Fibroblast of skin of right biceps (primary cell): Measurements from ENCODE around the gene SPATA31C1.
A peak's percentile ranks its signal among the peaks of the same experiment; 100 is the strongest.
"Not testable (repeated sequence)": the region's sequence is repeated elsewhere in the genome, so short reads cannot be mapped to it uniquely, and the experiment has no call there.

Experiments
- DNase-seq: peaks from one replicate; pipeline ENCODE4 v3.0.0-alpha.2; 2013

The SPATA31C1 gene

DNA sequence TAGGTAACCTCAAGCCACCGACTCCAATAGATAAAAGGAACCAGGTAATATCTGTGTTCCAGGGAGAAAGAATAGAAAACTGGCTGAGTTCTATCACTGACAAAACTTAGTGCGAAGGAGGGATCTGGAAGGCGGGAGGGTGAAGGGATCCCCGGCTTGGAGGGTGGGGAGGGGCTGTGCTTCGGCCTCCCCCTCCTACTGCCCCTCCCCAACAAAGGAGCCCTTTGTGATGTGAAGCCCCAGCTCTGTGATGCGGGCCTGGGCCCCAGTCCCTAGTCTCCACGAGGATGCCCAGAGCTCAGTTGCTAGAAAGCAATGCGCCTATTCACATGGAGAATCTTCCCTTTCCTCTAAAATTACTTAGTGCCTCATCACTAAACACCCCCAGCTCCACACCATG is at the start of gene SPATA31C1:
SPATA31C1 (plus strand) TSS at position 301 of the 400 bp plus-strand sequence.
- not testable (repeated sequence) for DNase-seq

GRCh38 chr9:87868175-87868574 is 49.6 kb upstream of the SPATA31C1 start:
- no peak for DNase-seq

GRCh38 chr9:87868635-87869034 is 49.1 kb upstream of the SPATA31C1 start:
- DNase-seq = no peak

DNA sequence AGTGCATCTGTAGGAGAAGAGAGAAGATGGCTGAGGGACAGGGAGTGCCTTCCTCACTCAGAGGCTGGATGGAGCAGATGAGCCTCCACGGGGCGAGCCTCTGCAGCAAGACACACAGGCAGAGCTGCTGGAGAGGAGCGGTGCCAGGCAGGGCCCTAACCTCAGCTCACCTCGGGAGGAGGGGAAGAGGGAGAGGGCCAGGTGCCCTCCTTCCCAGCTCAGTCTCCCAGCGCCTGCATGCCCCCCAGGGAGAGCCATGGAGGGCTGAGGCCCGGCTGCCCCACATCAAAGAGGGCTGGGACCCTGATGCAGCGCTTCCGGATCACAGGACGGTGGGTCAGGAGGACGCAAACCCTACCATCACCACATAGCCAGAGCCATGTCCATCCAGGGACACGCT is 48.7 kb upstream of the SPATA31C1 start:
- DNase-seq = no peak

- DNase-seq = no peak
Measured at GRCh38 chr9:87871425-87872078, 46.2 kb upstream of the SPATA31C1 start.

- DNase-seq = peak; percentile 39
Measured at GRCh38 chr9:87872079-87872624, 45.6 kb upstream of the SPATA31C1 start.

DNA sequence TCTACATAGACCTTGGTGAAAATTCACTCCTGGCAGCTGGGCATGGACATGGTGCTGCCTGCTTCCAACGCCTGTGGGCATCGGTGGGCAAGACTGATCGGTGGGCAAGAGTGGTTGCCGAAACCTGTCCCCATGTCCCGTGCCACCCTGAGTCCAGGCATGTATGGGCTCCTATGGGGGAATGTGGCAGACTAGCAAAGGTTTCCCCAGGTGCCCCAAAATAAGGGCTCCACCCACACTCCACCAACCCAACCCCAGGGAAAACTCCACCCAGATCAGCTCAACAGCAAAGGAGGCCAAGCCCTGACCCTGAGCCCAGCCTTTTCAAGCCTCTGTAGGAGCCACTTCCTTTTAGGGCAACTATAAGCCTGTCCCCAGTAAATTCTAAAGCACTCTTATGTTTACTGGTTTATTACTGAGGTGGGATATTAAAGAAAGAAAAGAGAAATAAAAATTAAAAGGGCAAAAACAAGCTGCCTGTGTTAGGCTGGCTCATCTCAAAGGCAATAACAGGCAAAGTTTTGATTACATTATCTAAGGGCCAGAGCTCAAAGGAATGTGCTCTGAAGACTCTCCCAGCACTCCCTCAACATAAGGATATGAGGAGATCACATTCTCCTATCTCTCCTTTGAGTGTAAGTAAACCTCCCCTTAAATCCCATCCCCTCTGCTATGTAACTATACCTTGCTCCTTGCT is 44.0 kb upstream of the SPATA31C1 start:
- DNase-seq = no peak

- DNase-seq = no peak
Measured at GRCh38 chr9:87874304-87874623, 43.5 kb upstream of the SPATA31C1 start.

DNA sequence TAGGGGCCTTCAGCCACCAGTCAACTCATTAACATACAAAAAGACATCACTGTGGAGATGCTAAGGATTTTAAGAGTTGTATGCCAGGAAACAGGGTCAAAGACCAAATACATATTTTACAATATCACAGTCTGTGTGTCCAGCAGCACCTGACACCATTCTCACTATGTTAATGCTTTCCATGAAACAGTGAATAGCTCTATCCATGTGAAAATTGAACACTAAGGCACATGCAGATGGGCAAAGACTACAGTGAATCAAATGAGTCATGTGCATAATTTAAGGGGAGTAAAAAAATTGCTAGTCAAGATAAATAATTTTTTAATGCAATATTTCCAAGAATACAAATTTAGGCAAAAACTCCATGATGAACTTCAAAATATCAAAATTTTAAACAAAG is 42.7 kb upstream of the SPATA31C1 start:
- DNase-seq = no peak

DNA sequence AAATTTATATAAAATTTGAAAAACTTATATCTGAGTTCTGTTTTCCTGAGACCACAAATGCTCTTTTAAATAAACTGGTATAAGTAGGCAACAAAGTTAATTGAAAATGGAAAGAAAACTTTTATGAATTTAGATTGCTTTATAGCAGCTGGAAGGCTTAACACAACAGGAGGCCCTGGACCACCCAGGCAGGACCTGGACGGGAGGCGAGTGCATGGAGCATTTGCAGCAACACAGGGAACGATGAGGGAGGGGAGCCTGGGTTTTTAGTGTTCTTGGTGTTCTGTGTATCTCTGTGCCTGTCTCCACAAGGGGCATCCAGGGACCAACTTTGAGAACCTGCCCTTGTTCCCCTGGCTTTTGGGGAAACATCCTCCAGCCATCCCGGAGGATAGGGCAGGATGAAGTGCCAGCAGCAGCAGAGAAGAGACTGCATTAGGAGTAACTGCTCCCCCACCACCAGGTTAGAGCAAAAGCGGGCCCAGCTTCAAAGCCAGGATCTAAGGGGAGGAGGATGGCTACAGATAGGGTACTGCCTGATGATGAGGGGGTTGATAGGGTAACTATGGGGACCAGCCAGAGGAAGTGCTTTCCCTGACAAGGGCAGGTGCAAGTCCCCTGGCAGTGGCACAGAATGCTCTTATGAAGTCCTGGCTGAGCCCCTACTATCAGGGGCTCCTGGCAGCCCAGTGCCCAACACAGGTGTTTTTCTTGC is 41.8 kb upstream of the SPATA31C1 start:
- no peak for DNase-seq

- DNase-seq = no peak
Measured at GRCh38 chr9:87876708-87877107, 41.1 kb upstream of the SPATA31C1 start.

GRCh38 chr9:87878989-87879511 is 38.7 kb upstream of the SPATA31C1 start:
- peak; percentile 81 for DNase-seq

- peak; percentile 28 for DNase-seq
Measured at GRCh38 chr9:87880116-87880515, 37.6 kb upstream of the SPATA31C1 start.

DNA sequence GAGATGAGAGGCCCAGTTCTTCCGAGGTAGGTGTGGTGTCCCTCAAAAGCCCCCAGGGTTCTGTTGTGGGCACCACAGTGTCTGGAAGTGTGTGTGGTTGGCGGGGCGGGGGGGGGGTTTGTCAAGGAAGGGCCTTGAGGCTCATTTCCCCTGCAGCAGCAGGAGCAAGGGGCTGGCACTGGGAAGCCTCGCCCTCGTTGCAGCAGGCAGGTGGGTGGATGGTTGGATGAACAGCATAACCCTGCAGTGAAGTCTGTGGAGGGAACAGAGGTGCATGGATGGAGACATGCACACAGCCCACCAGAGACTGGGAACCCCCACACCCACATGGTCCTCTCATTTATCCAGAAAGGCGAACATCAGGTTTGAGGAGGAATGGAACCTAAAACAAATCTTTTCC is 37.1 kb upstream of the SPATA31C1 start:
- no peak for DNase-seq

- no peak for DNase-seq
Measured at GRCh38 chr9:87882627-87883026, 35.1 kb upstream of the SPATA31C1 start, which contains the start of gene SPATA31E1. Gene SPATA31E1 (plus strand): TSS chr9:87882877. CDS start chr9:87882892, 15 bp downstream.

DNA sequence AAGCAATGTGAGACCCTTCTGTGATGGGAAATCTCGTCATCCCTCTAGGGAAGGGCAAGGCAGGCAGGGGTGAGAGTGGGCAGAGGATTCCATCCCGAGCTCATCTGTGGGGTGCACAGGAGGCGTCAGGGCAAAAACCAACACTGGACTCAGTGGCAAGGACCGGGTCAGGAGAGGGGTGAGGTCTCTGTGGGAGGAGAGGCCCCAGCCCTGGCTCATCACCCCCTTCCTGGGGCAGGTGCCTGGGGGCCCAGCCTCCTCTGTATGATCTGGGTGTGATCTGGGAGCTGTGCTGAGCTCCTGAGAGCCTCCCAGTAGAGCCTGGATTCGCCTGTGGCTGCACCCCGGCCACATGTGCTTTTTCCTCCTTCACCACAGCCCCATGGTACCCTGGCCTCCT is 34.5 kb upstream of the SPATA31C1 start:
- DNase-seq = no peak

DNA sequence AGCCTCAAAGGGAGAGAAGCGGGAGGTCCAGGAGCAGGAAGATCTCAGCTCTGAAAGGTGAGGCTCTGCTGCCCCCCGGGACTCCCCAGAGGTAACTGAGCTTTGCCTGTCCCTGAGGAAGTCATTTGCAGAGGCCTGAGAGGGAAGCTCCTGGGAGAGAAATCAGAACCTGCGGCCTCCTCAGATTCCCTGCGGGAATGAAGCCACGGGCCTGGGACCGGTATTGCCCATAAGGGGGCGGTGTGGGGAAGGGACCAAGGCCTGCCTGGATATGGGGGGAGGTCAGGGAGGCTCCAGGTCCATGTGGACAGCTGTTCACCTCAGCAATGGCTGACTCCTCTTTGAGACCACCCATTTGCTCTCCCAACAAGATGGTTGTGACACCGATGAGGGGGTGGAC is 33.8 kb upstream of the SPATA31C1 start:
- no peak for DNase-seq

GRCh38 chr9:87884578-87885459 is 32.9 kb upstream of the SPATA31C1 start:
- DNase-seq = no peak

GRCh38 chr9:87885484-87886189 is 32.1 kb upstream of the SPATA31C1 start:
- DNase-seq = no peak

- no peak for DNase-seq
Measured at GRCh38 chr9:87886210-87886932, 31.4 kb upstream of the SPATA31C1 start.

- no peak for DNase-seq
Measured at GRCh38 chr9:87886933-87887505, 30.7 kb upstream of the SPATA31C1 start.
